Brain microvascular endothelial cell (primary cell): ENCODE measurements around the gene E2F2.
A peak's percentile ranks its signal among the peaks of the same experiment; 100 is the strongest.

Experiments
- DNase-seq: peaks from one replicate; pipeline ENCODE4 v3.0.0-alpha.2; 2020
- H3K27ac ChIP-seq: fragments of 250-450 bp; sonication (Bioruptor Pico); 2 replicates; pipeline ENCODE4 v1.5.1; 2020; ENCODE audit warnings: mild to moderate bottlenecking, moderate library complexity
- H3K27me3 ChIP-seq: fragments of 250-450 bp; sonication (Bioruptor Pico); replicated peaks from 2 replicates; pipeline ENCODE4 v1.5.1; 2020; ENCODE audit warnings: mild to moderate bottlenecking
- H3K36me3 ChIP-seq: fragments of 250-450 bp; sonication (Bioruptor Pico); replicated peaks from 2 replicates; pipeline ENCODE4 v1.5.1; 2020; ENCODE audit warnings: mild to moderate bottlenecking
- H3K4me3 ChIP-seq: 2 replicates; pipeline ENCODE4 v1.5.1; 2011; ENCODE audit warnings: low read depth, mild to moderate bottlenecking, control low read depth, low read length, moderate library complexity
- in situ Hi-C: cut with HindIII; loops from 2 replicates; pipeline ENCODE4 v1.10.0; 2017; ENCODE audit warnings: low sequenced_read_pairs, low pct_ligation_motif_present
- TF ChIP-seq, protein P1 (sequence below): IDR thresholded peaks from 2 replicates; pipeline ENCODE4 v1.5.1; 2011; ENCODE audit warnings: low read depth, mild to moderate bottlenecking, moderate library complexity, low read length, control low read depth, inconsistent platforms; ENCODE audit errors: missing control alignments

Gene E2F2, protein sequence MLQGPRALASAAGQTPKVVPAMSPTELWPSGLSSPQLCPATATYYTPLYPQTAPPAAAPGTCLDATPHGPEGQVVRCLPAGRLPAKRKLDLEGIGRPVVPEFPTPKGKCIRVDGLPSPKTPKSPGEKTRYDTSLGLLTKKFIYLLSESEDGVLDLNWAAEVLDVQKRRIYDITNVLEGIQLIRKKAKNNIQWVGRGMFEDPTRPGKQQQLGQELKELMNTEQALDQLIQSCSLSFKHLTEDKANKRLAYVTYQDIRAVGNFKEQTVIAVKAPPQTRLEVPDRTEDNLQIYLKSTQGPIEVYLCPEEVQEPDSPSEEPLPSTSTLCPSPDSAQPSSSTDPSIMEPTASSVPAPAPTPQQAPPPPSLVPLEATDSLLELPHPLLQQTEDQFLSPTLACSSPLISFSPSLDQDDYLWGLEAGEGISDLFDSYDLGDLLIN

DNA sequence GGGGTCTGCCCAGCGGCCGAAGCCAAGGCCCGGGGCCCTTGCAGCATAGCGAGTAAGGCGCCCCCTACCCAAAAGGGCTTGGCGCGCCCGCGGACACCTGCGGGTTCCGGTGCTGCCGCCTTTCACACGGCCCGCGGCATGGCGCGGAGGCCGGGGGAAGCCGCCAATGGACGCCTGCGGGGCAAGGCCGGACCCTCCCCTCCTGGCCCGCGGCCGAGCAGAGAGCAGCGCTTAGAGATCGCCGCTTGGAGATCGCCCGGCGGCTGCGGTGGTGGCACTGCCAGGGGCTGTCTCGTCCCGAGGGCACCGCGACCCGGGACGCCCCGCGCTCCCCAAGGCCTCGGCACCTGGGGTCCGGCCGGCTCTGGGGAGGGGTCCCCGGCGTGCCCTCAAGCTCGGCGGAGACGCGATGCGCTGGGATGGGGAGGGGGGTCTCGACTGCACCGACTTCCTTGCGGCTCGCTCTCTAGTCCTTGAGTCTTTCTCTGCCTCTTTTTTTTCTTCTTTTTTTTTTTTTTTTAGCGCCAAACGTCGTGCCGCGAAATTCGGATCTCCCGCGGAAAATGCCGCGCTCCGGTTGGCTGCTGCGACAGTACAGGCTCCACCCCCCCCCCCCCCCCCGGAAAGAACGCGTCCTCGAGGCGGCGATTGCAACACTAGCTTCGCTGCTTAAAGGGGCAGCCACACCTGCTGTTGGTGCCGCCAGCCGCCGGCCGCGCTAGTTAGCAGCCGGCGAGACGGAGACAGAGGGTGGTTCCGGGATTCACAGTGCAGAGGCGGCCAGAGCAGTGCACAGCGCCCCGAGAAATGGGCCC, at the start of gene E2F2:
TSS of gene E2F2 (minus strand) at position 487 of the 815 bp plus-strand sequence. CDS start at position 47, 440 bp downstream.
- H3K27ac ChIP-seq, result no peak within 1 kb of the TSS
- no peaks in the 10 kb centered on the region for H3K36me3 ChIP-seq
- H3K27me3 ChIP-seq, result no peaks in the 10 kb centered on the region
- H3K4me3 ChIP-seq, result peak within 1 kb of the TSS; percentile 57
- peak; percentile 68 for DNase-seq
- TF ChIP-seq, protein P1, sequence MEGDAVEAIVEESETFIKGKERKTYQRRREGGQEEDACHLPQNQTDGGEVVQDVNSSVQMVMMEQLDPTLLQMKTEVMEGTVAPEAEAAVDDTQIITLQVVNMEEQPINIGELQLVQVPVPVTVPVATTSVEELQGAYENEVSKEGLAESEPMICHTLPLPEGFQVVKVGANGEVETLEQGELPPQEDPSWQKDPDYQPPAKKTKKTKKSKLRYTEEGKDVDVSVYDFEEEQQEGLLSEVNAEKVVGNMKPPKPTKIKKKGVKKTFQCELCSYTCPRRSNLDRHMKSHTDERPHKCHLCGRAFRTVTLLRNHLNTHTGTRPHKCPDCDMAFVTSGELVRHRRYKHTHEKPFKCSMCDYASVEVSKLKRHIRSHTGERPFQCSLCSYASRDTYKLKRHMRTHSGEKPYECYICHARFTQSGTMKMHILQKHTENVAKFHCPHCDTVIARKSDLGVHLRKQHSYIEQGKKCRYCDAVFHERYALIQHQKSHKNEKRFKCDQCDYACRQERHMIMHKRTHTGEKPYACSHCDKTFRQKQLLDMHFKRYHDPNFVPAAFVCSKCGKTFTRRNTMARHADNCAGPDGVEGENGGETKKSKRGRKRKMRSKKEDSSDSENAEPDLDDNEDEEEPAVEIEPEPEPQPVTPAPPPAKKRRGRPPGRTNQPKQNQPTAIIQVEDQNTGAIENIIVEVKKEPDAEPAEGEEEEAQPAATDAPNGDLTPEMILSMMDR, result peak; percentile 25
- in situ Hi-C loops, result no loop called here

DNA sequence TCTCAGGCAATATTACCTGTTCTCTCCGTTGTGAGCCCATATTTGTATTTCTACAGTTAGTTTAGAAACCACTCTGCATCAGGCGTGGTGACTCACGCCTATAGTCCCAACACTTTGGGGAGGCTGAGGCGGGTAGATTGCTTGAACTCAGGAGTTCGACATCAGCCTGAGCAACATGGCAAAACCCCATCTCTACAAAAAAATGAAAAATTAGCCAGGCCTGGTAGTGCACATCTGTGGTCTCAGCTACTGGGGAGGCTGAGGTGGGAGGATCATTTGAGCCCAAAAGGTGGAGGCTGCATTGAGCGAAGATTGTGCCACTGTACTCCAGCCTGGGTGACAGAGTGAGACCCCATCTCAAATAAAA, 47.9 kb upstream of the E2F2 start:
- Histone ChIP-seq H3K4me3 (no peak overlapping the region), H3K36me3 (no peaks in the 10 kb centered on the region), H3K27me3 (no peaks in the 10 kb centered on the region), H3K27ac (peak overlapping the region; percentile 99)
- DNase-seq, result peak; percentile 52
- TF ChIP-seq, protein P1, result no peak
- in situ Hi-C loops, result no loop called here

DNA sequence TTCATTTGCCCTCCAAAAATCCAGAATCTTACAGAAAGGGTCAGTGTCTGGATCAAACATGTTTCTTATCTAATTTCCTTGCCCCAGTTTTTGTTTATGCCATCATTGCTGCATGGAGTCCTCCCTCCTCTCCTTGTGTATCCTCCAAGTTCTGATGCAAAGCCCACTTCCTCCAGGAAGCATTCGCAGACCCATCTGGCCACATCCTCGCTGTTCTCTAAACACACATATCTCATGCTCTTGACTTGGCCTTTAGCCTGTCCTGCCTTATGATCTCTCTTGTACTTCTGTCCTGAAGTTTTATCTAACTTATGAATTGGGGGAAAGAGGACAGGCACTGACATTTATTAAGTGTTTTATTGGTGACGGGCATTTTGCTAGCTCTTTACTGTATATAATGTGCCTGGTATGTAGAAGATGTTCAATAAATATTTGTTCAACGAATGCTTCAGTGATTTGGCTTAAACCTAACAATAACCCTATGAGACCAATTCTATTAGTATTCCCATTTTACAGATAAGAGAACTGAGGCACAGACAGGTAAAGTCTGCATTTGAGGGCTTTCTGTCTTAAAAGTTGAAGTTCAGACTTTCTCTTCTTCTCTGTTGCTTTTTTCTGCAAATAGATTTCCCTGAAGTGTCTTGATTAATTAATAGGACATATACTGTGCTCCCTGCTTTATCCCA, 47.4 kb upstream of the E2F2 start:
- H3K27ac ChIP-seq, result peak overlapping the region; percentile 99
- TF ChIP-seq, protein P1, result no peak
- peak; percentile 53 for DNase-seq
- no peaks in the 10 kb centered on the region for H3K36me3 ChIP-seq
- no peaks in the 10 kb centered on the region for H3K27me3 ChIP-seq
- in situ Hi-C loops, result no loop called here
- H3K4me3 ChIP-seq, result no peak overlapping the region

DNA sequence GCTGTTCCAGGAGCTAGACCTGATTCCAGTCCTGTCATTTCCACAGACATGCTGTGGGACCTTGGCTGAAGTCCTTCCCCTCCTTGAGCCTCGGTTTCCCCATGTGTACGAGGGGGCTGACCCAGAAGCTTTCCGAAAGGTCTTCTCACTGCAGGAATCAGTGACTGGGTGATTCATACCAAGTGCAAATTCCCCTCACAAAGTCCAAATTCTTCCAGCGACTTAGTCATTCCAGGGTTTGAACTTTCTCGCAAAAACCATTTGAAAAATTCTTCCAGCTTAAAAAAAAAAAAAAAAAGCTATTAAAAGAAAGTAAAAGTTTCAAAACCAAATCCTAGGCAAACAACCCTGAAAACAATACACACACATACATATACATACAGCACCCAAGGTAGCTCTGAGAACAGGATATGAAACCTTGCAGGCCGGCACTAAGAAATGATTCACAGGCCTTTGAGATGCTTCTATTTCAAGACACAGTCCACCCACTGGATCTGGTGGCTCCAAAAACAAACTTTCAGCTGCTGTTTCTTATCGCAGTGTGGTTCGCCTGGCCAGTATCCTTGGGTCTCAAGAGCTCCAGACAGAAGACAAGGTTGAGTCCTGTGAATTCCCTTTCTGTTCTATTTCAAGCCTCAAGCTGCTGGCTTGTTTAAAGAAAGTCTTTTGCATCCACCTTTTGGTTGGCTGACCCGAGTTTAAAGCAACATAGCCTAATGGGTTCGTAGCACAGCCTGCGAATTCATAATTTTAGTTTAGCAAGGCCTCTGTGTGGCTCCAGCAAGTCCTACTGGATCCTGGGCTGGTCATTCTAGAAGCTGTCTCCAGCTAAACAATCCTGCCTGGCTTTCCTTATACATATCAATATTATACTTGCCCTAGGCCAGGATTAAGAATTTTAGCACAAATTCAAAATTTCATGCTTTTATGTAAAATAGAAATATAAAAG, 46.3 kb upstream of the E2F2 start:
- H3K27me3 ChIP-seq, result no peaks in the 10 kb centered on the region
- TF ChIP-seq, protein P1, result no peak
- peak; percentile 99 for DNase-seq
- H3K27ac ChIP-seq, result peak overlapping the region; percentile 99
- H3K36me3 ChIP-seq, result no peaks in the 10 kb centered on the region
- in situ Hi-C loops, result no loop called here
- peak overlapping the region; percentile 33 for H3K4me3 ChIP-seq
